GM21423 (cell line): ENCODE results near the gene ARIH1.
"Not testable (repeated sequence)": the region's sequence is repeated elsewhere in the genome, so short reads cannot be mapped to it uniquely, and the experiment has no call there.

Experiments
- ATAC-seq: cut with Tn5 transposase; IDR thresholded peaks from one replicate; pipeline ENCODE4 v1.9.1; 2021; ENCODE audit warnings: mild to moderate bottlenecking, moderate library complexity; ENCODE audit not compliant: unreplicated experiment

Gene ARIH1

GRCh38 chr15:72473614-72474465 is at the start of gene ARIH1:
Gene ARIH1, plus strand, starts transcription at chr15:72474330. Its CDS starts 310 bp downstream, at chr15:72474640.
- ATAC-seq: peak; percentile 86

GRCh38 chr15:72426753-72427152 is 47.4 kb upstream of the ARIH1 start:
- ATAC-seq: no peak

DNA sequence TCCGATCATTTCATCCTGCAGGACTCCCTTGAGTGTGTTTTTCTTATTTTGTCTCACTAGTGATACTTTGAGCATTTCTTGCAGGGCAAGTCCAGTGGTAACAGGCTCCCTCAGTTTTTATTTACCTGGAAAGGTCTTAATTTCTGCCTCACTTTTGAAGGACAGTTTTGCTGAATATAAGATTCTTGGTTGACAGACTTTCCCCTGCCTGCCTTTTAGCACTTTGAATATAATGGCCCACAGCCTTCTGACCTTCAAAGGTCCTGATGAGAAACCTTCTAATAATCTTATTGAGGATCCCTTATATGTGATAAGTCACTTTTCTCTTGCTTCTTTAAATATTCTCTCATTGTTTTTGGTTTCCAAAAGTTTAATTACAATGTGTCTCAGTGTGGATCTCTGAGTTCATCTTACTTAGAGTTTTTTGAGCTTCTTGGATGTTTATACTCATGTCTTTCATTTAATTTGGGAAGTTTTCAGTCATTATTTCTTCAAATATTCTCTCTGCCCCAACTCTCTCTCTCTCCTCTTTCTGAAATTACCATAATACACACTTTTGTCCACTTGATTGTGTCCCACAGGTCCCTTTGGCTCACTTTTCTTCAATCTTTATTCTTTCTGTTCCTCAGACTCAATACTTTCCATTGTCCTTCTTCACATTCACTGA is 36.3 kb upstream of the ARIH1 start:
- no peak for ATAC-seq

- ATAC-seq: not testable (repeated sequence)
Observed at GRCh38 chr15:72442848-72443247, 31.3 kb upstream of the ARIH1 start.

- ATAC-seq: no peak
Observed at GRCh38 chr15:72445426-72445825, 28.7 kb upstream of the ARIH1 start.

GRCh38 chr15:72450805-72451204 is 23.3 kb upstream of the ARIH1 start:
- ATAC-seq: no peak

- ATAC-seq: no peak
Observed at GRCh38 chr15:72451224-72451623, 22.9 kb upstream of the ARIH1 start.

DNA sequence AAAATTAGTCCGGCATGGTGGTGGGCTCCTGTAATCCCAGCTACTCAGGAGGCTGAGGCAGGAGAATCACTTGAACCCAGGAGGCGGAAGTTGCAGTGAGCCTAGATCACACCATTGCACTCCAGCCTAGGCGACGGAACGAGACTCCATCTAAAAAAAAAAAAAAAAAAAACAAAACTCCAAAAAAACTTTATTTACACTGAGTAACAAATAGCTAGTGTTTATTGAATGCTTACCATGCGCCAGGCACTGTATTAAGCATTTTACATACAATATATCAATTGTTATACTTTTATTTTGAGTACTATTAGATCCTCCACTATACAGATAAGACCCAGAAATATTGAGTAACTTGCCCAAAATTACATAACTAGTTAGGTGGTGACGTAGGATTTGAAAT is 17.4 kb upstream of the ARIH1 start:
- ATAC-seq: no peak

DNA sequence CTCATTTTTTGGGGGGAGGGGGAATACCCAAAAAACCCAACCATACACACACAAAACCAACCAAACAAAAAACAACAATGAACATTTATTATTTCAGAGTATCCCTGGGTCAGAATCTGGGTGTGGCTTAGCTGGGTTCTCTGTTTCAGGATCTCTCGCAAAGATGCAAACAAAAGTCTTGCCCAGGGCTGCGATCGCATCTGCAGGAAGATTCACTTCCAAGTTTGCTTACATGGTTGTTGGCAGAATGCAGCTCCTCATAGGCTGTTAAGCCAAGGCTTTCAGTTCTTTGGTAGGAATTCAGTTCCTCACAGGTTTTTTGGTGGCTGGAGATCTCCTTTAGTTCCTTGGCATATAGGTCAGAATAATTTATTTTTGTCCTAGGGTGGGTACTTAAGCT is 13.7 kb upstream of the ARIH1 start:
- ATAC-seq: no peak

GRCh38 chr15:72463702-72464101 is 10.4 kb upstream of the ARIH1 start:
- no peak for ATAC-seq

GRCh38 chr15:72464251-72464650 is 9.9 kb upstream of the ARIH1 start:
- no peak for ATAC-seq

DNA sequence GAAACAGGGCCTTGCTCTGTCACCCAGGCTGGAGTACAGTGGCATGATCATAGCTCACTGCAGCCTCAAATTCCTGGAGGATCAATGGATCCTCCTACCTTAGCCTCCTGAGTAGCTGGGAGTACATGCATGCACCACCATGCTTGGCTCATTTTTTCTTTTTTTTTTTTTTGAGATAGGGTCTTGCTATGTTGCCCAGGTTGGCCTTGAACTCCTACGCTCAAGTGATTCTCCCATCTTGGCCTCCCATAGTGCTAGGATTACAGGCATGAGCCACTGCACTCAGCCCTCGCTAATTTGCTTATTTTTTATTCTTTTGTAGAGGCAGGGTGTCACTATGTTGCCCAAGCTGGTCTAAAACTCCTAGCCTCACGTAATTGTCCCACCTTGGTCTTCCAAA is 6.0 kb upstream of the ARIH1 start:
- no peak for ATAC-seq

- ATAC-seq: no peak
Observed at GRCh38 chr15:72472992-72473610, 1.0 kb upstream of the ARIH1 start.

GRCh38 chr15:72474466-72474911 is 359 bp downstream of the ARIH1 start:
- peak; percentile 3 for ATAC-seq

GRCh38 chr15:72474912-72475628 is 940 bp downstream of the ARIH1 start:
- ATAC-seq: peak; percentile 30

DNA sequence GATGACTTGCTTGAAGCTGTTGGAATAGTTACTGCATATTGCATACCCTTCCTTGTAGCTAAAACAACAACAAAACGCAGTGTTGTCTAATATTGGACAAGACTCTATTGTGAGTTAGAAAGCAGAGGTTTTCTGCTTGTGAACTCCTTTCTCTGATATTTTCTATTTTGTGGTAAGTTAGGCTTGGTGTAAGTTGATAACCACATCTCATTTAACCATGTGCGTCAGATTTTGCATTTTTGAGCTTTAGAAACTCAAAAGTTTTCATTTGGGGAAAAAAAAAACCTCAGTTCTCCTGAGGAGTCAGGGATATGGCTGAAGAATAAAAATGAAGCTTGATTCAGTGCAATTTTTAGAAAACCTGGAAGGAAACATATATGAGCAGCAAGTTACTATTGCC is 1.5 kb downstream of the ARIH1 start:
- no peak for ATAC-seq

GRCh38 chr15:72476330-72476729 is 2.2 kb downstream of the ARIH1 start:
- not testable (repeated sequence) for ATAC-seq

- no peak for ATAC-seq
Observed at GRCh38 chr15:72481015-72481659, 7.0 kb downstream of the ARIH1 start.

- ATAC-seq: no peak
Observed at GRCh38 chr15:72482275-72482674, 8.1 kb downstream of the ARIH1 start.

GRCh38 chr15:72483279-72483678 is 9.1 kb downstream of the ARIH1 start:
- no peak for ATAC-seq

- no peak for ATAC-seq
Observed at GRCh38 chr15:72486144-72486543, 12.0 kb downstream of the ARIH1 start.
